Colonic mucosa (tissue), 4 donors: ENCODE data around the gene ORAI1. TPM values are rescaled to one million over a fixed set of nuclear protein-coding genes. Genes with fewer than 3 reads are reported as not detected.
"Not testable (repeated sequence)": the region's sequence is repeated elsewhere in the genome, so short reads cannot be mapped to it uniquely, and the experiment has no call there.

Experiments used
- DNase-seq: peaks from one replicate; pipeline ENCODE4 v3.0.0-alpha.2; 2020
- H3K27ac ChIP-seq: fragments of 200-600 bp; one replicate; pipeline ENCODE4 v1.8.0; 2021
- H3K27me3 ChIP-seq: fragments of 200-600 bp; one replicate; pipeline ENCODE4 v1.8.0; 2021
- H3K36me3 ChIP-seq: fragments of 200-600 bp; one replicate; pipeline ENCODE4 v1.8.0; 2021
- H3K4me1 ChIP-seq: fragments of 200-600 bp; one replicate; pipeline ENCODE4 v1.8.0; 2021; ENCODE audit warnings: mild to moderate bottlenecking
- H3K4me3 ChIP-seq: fragments of 200-600 bp; one replicate; pipeline ENCODE4 v1.8.0; 2021
- H3K9ac ChIP-seq, 2 donors: one replicate each; pipeline ENCODE4 v1.7.0; 2013; ENCODE audit warnings: control low read depth in 2 of 2, low read depth in 2 of 2, low read length in 2 of 2
- H3K9me3 ChIP-seq: fragments of 200-600 bp; one replicate; pipeline ENCODE4 v1.8.0; 2021
- intact Hi-C: fragments of 100-400 bp; cut with DNase I; formaldehyde crosslinking; loops from one replicate; pipeline ENCODE4 v1.14.1; 2022
- total RNA-seq, 2 donors: library from RNA; stranded (reverse); fragmentation: NEBNext Ultra II Directional in 1 of 2; extraction: Animal tissue kit (Norgen Biotek cat#: 25700) in 1 of 2; gene quantifications; one replicate each; pipeline ENCODE4 v1.2.1, GENCODE V29; 2021
- TF ChIP-seq, protein P1 (sequence below): fragments of 200-600 bp; IDR thresholded peaks from one replicate; pipeline ENCODE4 v1.8.0; 2022; ENCODE audit warnings: antibody characterized with exemption, mild to moderate bottlenecking
- donor health status: healthy.
- donor health status: DM: no; HTN: no; CAD: no.
- donor health status: DM: no; HTN: no; CAD: no.

ORAI1 gene
- total RNA-seq, 2 donors from 2014 or later = 14.6 to 23.5 TPM

DNA sequence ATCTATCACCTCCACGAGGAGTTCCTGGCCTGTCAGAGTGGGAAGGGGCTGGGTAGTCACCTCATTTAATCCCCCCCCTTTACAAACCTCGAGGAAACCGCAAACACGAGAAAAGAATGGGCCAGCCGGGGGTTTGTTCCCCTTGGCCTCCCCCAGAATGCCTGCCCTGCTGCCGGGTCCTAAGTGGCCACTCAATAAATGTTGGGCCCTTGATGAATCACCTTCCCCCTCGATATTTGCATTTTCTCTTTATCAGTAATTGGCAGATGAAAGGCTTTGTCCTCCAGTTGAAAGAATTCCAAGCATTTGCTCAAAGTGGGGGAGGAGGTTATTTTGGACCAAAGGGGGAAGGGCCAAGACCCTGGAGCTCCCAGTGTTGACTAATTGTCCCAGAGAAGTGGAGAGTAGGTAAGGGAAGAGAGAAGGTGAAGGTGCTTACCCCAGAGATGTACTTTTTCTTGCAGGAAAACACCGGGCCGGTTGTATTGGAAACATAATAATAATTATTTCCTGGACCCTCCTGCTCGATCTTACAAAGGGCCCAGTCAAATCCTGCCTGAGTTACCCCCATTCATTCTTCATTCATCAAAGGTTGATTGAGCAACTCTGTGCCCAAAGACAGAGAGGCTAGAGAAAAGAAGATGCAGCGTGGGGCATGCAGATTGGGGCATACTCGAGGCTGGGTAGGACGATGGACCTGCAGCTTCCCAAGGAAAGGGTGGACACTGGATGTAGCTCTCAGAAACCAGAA, 43.6 kb upstream of the ORAI1 start:
- no peak for DNase-seq
- TF ChIP-seq, protein P1, sequence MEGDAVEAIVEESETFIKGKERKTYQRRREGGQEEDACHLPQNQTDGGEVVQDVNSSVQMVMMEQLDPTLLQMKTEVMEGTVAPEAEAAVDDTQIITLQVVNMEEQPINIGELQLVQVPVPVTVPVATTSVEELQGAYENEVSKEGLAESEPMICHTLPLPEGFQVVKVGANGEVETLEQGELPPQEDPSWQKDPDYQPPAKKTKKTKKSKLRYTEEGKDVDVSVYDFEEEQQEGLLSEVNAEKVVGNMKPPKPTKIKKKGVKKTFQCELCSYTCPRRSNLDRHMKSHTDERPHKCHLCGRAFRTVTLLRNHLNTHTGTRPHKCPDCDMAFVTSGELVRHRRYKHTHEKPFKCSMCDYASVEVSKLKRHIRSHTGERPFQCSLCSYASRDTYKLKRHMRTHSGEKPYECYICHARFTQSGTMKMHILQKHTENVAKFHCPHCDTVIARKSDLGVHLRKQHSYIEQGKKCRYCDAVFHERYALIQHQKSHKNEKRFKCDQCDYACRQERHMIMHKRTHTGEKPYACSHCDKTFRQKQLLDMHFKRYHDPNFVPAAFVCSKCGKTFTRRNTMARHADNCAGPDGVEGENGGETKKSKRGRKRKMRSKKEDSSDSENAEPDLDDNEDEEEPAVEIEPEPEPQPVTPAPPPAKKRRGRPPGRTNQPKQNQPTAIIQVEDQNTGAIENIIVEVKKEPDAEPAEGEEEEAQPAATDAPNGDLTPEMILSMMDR = no peak
- intact Hi-C loops = no loop called here

DNA sequence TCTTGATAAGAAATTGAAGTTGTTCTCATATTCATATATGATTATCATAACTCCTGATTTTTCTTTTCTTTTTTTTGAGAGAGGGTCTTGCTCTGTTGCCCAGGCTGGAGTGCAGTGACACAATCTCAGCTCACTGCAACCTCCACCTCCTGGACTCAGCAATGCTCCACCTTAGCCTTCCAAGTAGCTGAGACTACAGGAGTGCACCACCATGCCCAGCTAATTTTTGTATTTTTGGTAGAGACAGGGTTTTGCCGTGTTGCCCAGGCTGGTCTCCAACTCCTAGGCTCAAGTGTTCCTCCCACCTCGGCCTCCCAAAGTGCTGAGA, 43.0 kb upstream of the ORAI1 start:
- H3K27ac ChIP-seq, H3K9ac ChIP-seq, H3K9me3 ChIP-seq, intact Hi-C loops, H3K4me3 ChIP-seq, H3K4me1 ChIP-seq, H3K36me3 ChIP-seq, H3K27me3 ChIP-seq, DNase-seq: not testable (repeated sequence)

More for the DNA sequence above, 43.6 kb upstream of the ORAI1 start:
- no peak overlapping the region for H3K9ac ChIP-seq
- H3K4me3 ChIP-seq = no peak overlapping the region
- H3K4me1 ChIP-seq = peaks cover 5% of the 10 kb centered on the region
- no peaks in the 10 kb centered on the region for H3K9me3 ChIP-seq
- no peaks in the 10 kb centered on the region for H3K27me3 ChIP-seq
- H3K36me3 ChIP-seq = no peaks in the 10 kb centered on the region
- no peak overlapping the region for H3K27ac ChIP-seq

- H3K27ac ChIP-seq, H3K9ac ChIP-seq, H3K4me3 ChIP-seq, H3K27me3 ChIP-seq, intact Hi-C loops, H3K9me3 ChIP-seq, H3K36me3 ChIP-seq, H3K4me1 ChIP-seq, DNase-seq: not testable (repeated sequence)
Observed at GRCh38 chr12:121584885-121585284, 41.4 kb upstream of the ORAI1 start.

DNA sequence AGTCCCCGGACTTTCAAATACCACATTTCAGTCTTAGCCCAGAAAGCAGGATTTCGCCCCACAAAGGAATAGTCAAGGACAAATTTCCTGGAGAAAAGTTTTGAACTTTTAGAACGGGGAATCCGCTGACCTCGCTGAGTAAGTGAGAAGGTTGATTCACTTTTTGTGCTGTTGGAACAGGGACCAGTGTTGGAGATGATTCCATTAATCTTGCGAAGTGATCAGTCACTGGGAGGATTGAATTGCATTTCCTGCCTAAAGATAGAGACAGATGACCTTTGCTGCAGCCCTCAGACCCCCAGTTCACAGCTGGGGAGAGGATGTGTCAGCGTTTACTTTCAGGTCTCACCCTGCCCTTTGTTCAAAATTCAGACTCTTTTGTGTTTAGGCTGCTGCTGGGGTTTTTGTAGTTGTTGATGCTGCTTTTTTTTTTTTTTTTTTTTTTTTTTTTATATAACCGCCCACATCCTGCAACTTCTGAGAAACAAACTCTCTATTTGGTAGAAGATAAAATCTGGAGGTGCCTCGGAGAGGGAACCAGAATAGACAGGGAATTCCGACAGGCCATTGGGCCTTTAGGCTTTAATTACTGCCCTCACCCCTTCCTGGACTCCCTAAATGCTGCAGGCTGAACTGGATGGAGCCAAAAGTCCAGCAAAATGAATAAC, 35.7 kb upstream of the ORAI1 start:
- TF ChIP-seq, protein P1 = no peak
- DNase-seq = no peak
- Histone ChIP-seq H3K4me3 (no peak overlapping the region), H3K9me3 (no peaks in the 10 kb centered on the region), H3K9ac (peak overlapping the region in 1 of 2 donors; percentile 51), H3K4me1 (no peaks in the 10 kb centered on the region), H3K36me3 (no peaks in the 10 kb centered on the region), H3K27ac (peak overlapping the region; percentile 79), H3K27me3 (no peaks in the 10 kb centered on the region)
- intact Hi-C loops = no loop called here

DNA sequence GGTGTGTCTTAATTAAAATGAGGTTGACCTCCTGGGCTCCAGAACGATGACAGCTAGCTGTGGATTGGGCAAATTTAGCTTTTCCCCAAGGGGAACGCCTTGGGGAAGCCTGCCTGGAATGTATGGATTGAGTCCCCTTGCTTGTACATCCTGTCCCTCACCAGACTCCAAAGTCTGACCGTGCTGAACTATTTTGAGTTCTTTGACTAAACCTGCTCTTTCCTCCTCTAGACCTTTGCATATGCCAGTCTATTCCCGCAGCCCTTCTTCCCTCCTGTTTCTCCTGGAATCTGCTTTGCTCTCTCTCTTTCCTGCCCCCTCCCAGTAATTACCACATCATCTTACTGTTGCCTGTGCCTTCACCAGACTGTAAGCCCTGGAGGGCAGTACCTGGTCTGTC, 34.0 kb upstream of the ORAI1 start:
- H3K27me3 ChIP-seq = no peaks in the 10 kb centered on the region
- TF ChIP-seq, protein P1 = no peak
- intact Hi-C loops = no loop called here
- H3K27ac ChIP-seq = no peak overlapping the region
- no peaks in the 10 kb centered on the region for H3K4me1 ChIP-seq
- H3K9me3 ChIP-seq = no peaks in the 10 kb centered on the region
- no peaks in the 10 kb centered on the region for H3K36me3 ChIP-seq
- no peak overlapping the region for H3K4me3 ChIP-seq
- H3K9ac ChIP-seq = no peak overlapping the region
- DNase-seq = no peak

DNA sequence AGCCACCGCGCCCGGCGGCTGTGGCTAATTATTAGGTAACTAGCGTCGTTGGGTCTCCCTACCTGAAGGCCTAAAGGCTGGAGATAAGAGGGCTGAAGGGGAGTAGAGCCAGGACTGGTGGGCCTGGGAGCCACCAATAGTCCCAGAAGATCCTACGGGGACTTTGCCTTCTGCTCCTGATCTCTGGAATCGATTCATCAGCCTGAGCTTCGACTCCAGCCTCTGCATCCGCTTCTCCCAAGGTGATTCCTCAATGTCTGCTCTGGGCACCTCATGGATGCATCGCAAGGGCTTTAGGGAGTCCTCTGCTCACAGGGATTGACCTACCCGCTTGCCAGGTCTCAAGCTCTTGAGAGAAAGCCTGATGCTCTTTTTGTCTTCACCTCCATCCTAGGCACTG, 30.8 kb upstream of the ORAI1 start:
- intact Hi-C loops = no loop called here

More for the DNA sequence above, 30.8 kb upstream of the ORAI1 start:
- Histone ChIP-seq H3K27ac (no peak overlapping the region), H3K36me3 (no peaks in the 10 kb centered on the region), H3K4me3 (no peak overlapping the region), H3K4me1 (peaks cover 6% of the 10 kb centered on the region), H3K9me3 (no peaks in the 10 kb centered on the region), H3K27me3 (no peaks in the 10 kb centered on the region), H3K9ac (no peak overlapping the region)
- DNase-seq = no peak
- TF ChIP-seq, protein P1 = no peak
